Uterus (tissue), 2 donors: ENCODE results near the gene AKR7A2.

ENCODE experiments used
- CTCF ChIP-seq, 4 experiments: fragments of 200-600 bp in 2 of 4; fragments of 450-650 bp in 2 of 4; sonication (generic) in 2 of 4; IDR thresholded peaks; one replicate each; pipeline ENCODE4 v1.5.1; 2016 to 2019; ENCODE audit warnings: antibody characterized with exemption in 4 of 4, mild to moderate bottlenecking in 2 of 4, moderate library complexity in 1 of 4
- POLR2A ChIP-seq, 2 donors: fragments of 450-650 bp; IDR thresholded peaks; one replicate each; pipeline ENCODE4 v1.6.1; 2016; ENCODE audit warnings: antibody characterized with exemption in 2 of 2, mild to moderate bottlenecking in 1 of 2, moderate library complexity in 1 of 2

GRCh38 chr1:19322481-19322880 lies 10.5 kb upstream of the AKR7A2 start:
- TF ChIP-seq CTCF (IDR thresholded peaks at IDR 0.05) (no peak), POLR2A (IDR thresholded peaks at IDR 0.05) (no peak)
